DOHH2 (cell line): Measurements from ENCODE around the gene SFTA2.

Source experiments
- CTCF ChIP-seq: fragments of 200-600 bp; sonication (generic); IDR thresholded peaks from one replicate; pipeline ENCODE4 v1.5.1; 2014; ENCODE audit warnings: antibody characterized with exemption, mild to moderate bottlenecking, low read depth, low read length; ENCODE audit not compliant: poor library complexity, severe bottlenecking
- EZH2phosphoT487 ChIP-seq: fragments of 200-600 bp; sonication (generic); IDR thresholded peaks from 2 replicates; pipeline ENCODE4 v1.6.1; 2017; ENCODE audit warnings: borderline replicate concordance, mild to moderate bottlenecking, antibody characterized with exemption, low read length, moderate library complexity, mixed read lengths

GRCh38 chr6:30885999-30886896 lies 45.7 kb downstream of the SFTA2 start:
- TF ChIP-seq CTCF: no peak
- TF ChIP-seq EZH2phosphoT487: no peak
